HG03103 (cell line): ENCODE measurements around the gene SLC35C1.
"Not testable (repeated sequence)": the region's sequence is repeated elsewhere in the genome, so short reads cannot be mapped to it uniquely, and the experiment has no call there.

Experiments used
- ATAC-seq: cut with Tn5 transposase; IDR thresholded peaks from one replicate; pipeline ENCODE4 v1.9.1; 2021; ENCODE audit warnings: low read depth; ENCODE audit not compliant: unreplicated experiment

The SLC35C1 gene

DNA sequence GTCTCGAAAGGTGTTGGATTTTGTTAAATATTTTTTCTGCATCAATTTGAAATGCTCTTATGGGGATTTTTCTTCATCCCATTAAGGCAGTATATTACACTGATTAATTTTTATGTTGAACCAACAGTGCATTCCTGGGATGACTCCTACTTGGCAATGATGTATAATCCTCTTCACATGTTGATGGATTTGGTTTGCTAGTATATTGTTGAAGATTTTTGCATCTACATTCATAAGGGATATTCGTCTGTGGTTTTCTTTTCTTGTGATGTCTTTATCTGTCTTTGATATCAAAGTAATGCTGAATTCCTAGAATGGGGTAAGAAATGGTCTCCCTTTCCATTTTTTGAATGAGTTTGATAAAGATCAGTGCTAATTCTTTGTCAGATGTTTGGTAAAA lies 18.7 kb upstream of the SLC35C1 start:
- ATAC-seq = no peak

DNA sequence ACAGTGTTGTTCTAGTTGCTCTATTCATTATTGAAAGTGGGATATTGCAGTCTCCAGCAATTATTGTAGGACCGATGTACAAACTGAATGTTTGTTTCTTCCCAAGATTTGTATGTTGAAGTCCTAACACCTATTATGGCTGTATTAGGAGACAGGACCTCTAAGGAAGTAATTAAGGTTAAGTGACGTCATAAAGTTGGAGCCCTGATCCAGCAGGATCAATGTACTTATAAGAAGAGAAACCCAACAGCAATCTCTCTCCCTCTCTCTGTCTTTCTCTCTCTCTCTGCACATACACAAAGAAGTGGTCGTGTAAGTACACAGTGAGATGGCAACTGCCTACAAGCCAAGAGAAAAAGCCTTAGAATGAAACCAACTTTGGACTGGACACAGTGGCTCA lies 16.1 kb upstream of the SLC35C1 start:
- no peak for ATAC-seq

DNA sequence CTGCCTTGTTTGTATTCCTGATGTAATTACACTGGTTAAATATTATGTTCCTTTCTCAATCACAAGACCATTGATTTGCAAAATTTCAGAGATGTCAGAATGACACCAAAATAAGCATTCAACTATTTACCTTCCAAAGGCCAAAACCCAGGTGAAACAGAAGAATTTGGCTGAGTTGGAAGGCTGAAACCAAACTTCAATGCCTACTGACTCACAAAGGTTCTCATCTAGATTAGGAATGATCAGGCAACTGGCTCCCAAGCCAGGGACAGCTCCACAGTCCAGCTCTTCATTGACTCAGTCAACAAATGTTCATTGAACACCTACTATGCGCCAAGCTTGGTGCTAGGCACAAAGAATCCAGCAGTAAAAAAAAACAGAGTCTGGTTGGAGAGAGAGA lies 13.4 kb upstream of the SLC35C1 start:
- ATAC-seq = no peak

DNA sequence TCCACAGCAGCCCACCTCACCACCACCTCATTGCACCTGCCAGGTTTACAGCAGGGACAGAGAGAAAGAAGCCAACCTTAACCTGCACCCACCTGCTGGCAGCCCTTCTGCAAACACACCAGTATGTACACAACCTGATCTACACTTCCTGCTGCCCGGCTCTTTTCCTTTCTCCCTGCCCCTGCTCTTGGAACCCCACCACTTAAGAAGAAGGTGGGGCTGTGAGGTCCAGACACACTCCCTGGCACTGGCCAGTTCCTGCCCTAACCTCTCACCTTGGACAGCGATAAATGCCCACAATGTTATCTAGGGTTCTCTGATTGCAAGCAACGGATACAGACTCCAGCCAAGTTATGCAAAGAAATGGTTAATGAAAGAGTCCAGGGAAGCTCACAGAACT lies 10.8 kb upstream of the SLC35C1 start:
- no peak for ATAC-seq

DNA sequence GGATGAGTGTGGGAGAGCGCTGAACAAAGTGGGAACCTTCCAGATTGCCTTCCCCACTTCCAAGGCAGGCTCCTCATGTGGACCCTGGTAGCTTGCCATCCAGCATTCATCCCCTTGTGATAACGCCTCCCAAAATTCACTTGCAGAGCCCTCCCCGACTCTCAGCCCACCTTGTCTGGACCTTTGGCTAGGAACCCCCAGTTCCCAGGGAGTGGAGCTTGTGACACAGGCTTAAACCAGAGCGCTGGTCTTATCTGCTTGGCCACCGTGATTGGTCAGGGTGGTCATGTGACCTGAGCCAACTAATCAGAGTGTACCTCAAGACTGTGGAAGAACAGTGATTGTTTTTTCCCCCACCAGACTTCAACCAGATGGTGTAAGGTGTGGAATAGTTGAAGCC lies 9.6 kb upstream of the SLC35C1 start:
- no peak for ATAC-seq

DNA sequence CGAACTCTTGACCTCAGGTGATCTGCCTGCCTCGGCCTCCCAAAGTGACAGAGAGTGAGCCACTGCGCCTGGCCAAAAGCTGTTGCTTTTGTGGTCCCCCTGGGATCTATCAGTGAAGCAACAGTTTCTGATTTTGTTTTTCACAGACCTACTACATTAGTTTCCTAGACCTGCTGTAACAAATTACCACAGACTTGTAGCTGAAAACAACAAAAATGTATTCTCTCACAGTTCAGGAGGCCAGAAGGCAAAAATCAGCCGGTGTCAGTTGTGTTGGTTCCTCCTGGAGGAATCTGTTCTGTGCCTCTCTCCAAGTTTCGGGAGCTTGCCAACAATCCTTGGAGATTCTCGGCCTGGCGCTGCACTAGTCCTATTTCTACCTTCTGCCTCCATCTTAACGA lies 8.5 kb upstream of the SLC35C1 start:
- no peak for ATAC-seq

DNA sequence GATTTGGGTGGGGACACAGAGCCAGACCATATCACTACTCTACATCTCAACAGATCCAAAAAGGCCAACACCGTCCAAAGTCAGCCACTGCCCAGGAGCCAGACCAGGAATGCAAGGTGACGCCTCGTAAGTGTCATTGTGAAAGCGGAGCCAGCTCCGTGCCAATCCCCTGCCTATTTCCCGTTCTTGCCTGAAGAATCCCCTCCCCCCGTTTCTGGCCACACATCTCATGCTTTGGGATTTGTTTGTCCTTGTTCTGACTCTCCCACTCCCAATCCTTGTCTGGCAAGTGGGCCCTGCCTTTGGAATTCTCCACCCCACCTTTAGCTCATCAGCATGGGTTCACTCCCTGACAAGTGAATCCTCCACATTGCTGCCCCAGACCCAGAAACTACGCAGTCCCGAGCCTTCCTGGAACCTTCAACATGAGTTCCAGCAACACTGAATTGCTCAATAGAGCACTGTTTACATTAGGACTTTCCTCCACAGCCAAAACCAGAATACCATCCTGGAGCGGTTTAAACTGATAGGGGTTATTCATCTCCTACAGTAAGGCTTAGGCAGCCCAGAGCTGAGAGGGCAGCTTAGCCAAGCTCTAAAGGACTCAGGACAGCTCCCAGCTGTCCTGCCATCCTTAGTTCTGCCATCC lies 6.0 kb upstream of the SLC35C1 start:
- no peak for ATAC-seq

DNA sequence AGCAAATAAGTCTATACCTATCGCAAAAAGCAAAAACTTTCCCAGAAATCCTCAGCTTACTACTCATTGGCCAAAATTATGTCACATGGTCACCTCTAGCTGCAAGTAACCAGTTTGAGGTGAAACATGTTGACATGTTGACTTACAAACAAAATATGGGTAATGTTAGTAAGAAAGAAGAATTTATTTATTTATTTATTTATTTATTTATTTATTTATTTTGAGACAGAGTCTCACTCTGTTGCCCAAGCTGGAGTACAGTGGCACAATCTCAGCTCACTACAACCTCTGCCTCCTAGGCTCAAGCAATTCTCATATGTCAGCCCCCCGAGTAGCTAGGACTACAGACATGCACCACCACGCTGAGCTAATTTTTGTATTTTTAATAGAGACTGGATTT lies 5.4 kb upstream of the SLC35C1 start:
- ATAC-seq = no peak

DNA sequence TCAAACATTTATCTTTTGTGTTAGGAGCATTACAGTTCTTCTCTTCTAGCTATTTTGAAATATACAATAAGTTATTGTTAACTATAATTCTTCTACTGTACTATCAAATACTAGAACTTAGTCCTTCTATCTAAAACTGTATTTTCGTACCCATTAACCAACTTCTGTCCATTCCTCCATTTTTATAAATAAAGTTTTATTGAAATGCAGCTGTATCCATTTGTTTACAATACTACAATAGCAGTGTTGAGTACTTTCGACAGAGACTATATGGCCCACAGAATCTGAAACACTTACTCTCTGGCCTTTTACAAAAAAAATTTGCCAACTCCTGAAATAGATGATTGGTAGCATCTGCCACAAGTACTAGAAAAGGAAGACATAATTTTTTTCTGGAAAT lies 4.7 kb upstream of the SLC35C1 start:
- ATAC-seq = no peak

DNA sequence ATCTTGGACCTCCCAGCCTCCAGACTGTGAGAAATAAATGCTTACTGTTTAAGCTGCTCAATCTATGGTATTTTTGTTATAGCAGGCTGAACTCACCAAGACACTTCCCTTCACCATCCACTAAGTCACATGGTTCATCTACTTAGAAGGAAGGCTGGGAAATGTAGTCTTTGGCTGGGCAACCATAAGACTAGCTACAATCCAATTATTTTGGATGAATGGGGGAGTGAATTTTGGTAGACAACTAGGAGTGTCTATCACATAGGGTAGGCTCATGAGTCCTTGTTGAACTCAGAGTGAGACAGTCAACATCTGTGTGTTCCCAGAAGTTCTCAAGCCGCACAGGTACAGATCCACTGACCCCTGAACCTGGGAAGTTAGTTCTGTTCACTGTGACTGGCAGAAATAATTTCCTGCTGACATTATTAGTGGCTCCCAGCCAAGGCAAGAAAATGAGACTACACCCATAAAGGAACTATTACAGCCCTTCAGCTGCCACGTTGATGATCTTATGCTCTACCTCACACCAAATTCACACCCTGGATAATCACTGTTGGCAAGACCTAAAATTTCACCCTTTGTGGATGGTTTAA lies 3.1 kb upstream of the SLC35C1 start:
- ATAC-seq = no peak

DNA sequence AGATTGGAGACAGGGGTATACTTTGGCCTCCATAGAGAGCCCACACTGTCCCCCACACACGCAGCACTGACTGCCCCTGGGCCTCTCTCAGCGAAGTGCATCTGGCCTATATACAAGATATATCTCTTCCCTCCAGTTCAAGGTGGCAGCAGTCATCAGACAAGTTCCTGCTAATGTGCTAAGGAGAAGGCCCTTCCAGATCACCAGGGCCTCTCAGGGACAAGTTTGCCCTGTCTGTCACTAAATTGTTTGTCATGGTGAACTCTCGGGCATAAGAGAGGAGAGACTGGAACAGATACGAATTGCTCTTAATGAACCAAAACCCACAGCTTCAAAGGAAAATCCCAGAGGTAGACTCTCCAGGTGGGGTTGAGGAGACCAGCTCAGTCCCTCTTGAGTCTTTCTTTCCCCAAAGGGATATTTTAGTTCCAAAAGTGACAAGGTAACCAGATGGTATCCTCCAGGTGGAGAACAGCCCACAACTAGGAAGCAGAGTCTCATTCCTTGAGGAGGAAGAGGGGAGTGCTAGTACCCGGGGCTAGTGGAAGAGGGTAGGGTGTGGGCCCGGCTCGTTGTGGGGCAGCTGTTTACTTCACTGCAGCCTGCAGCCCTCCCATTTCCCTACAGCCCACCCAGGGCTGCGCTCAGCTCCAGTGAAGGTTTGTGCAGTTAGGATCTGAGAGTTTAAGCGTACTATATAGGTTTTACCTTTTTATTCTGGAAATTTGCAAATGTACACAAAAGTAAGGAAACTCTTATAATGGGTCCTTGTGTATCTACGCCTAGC lies 2.2 kb upstream of the SLC35C1 start:
- no peak for ATAC-seq

DNA sequence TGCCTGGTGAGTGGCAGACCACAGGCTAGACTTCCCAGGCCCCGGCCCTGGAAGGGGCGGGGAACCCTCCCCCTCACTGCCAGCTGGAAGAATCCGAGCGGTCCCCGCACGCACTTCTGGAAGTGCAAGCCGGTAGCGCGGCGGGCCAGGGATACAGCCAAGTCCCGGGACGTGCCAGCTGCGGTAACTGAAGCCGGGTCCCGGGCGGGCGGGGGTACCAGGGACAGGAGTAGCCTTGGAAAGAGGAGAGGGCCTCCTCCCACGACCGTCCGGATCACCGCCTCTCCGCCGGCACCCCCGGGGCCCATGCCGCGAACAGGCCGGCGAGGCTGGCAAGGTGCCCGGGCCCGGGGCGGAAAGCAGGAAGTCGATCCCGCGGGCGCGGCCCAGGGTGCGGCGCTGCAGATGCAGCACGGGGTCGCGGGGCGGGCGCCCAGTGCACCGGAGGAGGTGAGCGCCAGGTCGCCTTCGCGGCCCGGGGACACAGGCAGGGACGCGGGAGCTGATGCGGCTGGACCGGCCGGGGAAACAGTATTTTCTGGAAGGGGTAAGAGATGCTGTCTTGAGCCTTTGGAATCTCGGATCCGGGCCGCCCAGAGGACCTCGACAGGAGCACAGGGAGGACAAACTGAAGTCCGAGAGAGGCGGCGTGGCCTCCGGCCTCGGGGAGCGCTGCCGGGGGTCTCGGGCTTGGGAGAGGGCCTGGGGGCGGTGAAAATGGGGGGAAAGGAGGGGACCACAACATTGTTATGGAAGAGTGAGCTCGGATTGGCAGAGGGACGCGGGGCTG lies 783 bp upstream of the SLC35C1 start:
- ATAC-seq = no peak

DNA sequence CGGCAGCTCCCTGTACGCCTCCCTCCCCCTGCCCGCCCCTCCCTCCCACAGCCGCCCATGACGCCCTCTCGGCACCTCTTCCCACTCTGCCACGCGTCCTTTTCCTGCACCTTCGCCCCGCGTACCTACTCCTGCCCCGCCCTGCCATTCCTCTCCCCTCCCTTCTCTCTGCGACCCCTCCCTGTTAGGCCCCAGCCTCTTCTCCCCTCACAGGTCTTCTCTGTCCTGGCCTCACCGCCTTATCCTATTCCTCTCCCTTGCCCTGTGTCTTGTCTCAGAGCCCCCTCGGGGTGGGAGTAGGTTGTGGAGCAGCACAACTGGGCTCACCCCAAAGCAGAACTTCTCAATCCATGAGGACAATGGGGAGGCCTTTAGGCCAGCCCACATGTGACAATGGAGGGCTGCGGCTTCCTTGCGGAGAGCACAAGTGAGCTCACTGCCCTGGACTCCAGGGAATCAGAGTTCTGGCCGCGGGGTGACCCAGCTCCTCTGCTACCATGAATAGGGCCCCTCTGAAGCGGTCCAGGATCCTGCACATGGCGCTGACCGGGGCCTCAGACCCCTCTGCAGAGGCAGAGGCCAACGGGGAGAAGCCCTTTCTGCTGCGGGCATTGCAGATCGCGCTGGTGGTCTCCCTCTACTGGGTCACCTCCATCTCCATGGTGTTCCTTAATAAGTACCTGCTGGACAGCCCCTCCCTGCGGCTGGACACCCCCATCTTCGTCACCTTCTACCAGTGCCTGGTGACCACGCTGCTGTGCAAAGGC lies 539 bp downstream of the SLC35C1 start:
- ATAC-seq = peak; percentile 25

DNA sequence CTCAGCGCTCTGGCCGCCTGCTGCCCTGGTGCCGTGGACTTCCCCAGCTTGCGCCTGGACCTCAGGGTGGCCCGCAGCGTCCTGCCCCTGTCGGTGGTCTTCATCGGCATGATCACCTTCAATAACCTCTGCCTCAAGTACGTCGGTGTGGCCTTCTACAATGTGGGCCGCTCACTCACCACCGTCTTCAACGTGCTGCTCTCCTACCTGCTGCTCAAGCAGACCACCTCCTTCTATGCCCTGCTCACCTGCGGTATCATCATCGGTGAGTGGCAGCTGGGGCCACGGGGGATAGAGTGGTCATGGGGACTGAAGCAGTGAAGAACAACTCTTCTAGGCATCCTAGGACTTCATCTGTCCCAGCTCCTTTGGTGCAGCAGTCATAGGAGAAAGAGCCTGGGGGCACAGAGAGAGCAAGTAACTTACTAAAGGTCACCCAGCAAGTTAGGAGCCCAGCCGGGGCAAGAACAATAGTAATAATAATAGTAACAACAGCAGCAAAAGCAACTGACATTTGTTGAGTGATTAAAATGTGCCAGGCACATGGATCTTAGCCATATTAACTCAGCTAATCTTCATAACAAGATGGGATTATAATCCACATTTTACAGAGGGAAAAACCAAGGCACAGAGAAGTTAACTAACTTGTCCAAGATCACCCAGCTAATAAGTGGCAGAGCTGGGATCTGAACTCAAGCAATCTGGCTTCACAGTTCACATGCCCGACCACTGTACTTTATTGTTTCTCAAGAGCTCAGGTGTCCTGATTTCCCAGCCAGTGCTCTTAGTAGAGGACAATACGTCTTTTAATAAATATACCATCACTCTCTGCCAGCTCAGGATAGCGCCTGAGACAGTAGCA lies 1.4 kb downstream of the SLC35C1 start:
- no peak for ATAC-seq

DNA sequence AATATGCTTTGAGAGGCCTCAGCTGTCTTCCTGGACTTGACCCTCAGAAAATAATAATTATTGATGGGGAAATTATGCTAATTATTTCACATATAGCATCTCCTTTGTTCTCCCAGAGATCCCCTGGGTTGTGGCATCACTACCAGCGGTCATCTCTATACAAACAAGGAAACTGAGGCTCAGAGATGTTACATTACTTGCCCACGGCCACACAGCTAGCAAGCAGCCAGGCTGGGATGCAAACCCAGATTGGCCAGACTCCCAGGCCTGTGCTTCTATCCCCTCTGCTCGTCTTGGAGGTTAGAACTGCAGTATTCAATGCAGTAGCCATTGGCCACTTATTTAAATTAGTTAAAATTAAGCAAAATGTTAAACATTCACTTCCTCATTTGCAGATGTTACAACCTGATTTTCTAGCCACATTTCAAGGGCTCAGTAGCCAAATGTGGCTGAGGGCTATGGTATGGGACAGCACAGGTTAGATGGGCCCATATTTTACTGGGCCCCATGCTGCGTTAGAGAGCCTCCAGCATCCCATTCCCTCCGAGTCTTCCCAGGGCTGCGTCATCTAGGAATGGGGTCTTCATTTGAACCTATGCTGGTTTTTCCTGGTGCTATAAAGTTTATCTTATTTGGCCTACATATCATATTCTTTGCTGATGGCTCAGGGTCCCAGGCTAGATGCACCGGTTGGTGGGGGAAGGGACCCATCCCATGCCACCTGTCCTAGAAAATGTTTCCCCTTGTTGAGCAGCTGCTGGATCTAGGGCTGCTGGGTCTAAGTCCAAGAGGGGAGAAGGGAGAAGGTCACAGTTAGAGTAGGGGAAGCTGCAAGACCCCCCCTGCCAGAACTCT lies 2.2 kb downstream of the SLC35C1 start:
- no peak for ATAC-seq

DNA sequence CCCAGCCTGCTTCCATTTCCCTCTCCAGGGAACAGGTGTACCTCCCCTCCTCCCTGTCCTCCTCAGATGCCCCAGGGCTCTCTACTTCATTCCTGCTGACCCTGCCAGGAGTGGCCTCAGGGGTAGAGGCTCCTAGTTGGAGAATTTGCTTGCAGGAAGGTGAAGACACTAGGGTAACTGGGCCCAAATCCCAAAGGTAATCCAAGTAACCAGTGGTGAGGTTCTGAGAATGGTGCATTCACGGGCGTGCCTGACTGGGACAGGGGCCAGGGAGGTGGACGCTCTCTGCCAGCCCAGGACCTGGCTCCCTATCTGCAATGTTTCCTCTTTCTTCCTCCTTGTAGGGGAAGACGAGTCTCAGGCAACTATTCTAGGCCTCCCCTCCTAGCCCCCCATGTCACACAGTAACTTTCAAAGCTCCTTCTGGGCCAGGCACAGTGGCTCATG lies 2.9 kb downstream of the SLC35C1 start:
- no peak for ATAC-seq

DNA sequence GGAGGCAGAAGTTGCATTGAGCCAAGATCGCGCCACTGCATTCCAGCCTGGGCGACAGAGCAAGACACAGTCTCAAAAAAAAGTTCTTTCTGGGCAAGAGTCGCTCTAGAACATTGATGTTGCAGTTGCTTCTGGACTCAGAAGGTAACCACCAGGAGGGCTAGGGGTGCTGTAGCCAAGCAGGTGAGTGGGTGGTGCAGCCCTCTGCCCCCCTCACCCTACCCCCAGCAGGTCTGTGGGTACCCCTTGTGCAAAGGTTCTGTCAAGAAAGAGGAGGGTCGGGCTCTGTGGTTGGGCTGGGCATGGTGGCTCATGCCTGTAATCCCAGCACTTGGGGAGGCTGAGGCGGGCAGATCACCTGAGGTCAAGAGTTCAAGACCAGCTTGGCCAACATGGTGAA lies 3.5 kb downstream of the SLC35C1 start:
- not testable (repeated sequence) for ATAC-seq
